ENCODE measurements around the gene PGM2.

Gene PGM2

DNA sequence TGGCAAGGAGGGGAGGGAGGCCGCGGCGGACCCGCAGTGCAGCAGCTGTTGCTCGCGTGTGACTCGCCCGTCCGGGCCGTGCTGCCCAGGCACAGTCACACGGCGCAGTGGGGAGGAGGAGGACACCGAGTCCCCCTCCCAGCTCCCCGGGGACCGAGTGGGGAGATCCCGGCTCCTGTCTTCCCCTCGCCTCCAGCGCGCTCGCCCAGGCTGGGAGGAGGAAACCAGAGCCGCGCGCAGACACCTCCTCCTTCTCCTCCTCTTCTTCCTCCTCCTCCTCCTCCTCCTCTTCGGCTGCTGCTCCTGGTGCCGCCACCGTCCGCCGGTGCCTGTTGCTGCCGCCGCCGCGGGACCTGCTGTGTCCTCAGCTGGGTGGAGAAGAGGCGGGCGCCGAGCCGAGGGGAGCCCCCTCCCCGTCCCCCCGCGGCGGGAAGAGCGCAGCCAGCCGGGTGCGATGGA lies 64.3 kb downstream of the PGM2 start, which contains the start of gene TBC1D1:
Gene TBC1D1 (plus strand): TSS at position 284 of the 459 bp plus-strand sequence. CDS start 11,012 bp downstream, outside the sequence.
- no peaks in the 10 kb centered on the region for H3K9me2 ChIP-seq (replicated peaks; ENCODE audit: insufficient read depth, low read length)
- peak within 1 kb of the TSS; percentile 81 for H3K4me2 ChIP-seq (ENCODE audit: low read depth, low read length)
- no peaks in the 10 kb centered on the region for H3K27me3 ChIP-seq (replicated peaks; ENCODE audit: insufficient read depth, low read length)
- H3K36me3 ChIP-seq (replicated peaks; ENCODE audit: insufficient read depth, low read length): no peaks in the 10 kb centered on the region
- H4K20me1 ChIP-seq (ENCODE audit: insufficient read depth, low read length): no peaks in the 10 kb centered on the region
- peaks cover 21% of the 10 kb centered on the region for H3F3A ChIP-seq (ENCODE audit: insufficient read depth, low read length)
- H2AFZ ChIP-seq (ENCODE audit: low read length): peak within 1 kb of the TSS; percentile 91
- TF ChIP-seq EZH2 (optimal IDR thresholded peaks at IDR 0.05; ENCODE audit: low read depth, low read length) (no peak), CTCF (IDR thresholded peaks at IDR 0.05; ENCODE audit: low read length) (no peak), EZH2phosphoT487 (IDR thresholded peaks at IDR 0.05; ENCODE audit: low read length) (no peak)
- peak within 1 kb of the TSS; percentile 65 for H3K4me3 ChIP-seq (ENCODE audit: low read length)
- peak within 1 kb of the TSS; percentile 80 for H3K9ac ChIP-seq (ENCODE audit: low read length)
- peaks cover 12% of the 10 kb centered on the region for H3K4me1 ChIP-seq (ENCODE audit: low read length)
- peak within 1 kb of the TSS; percentile 66 for H3K27ac ChIP-seq (ENCODE audit: low read length)
- DNase-seq: peak; percentile 48
- peaks cover 39% of the 10 kb centered on the region for H3K79me2 ChIP-seq (ENCODE audit: low read length)
- no peaks in the 10 kb centered on the region for H3K9me3 ChIP-seq (replicated peaks; ENCODE audit: insufficient read depth, low read length)

- H3K4me1 ChIP-seq (ENCODE audit: low read length): peaks cover 12% of the 10 kb centered on the region
- peak overlapping the region; percentile 80 for H3K9ac ChIP-seq (ENCODE audit: low read length)
- peak overlapping the region; percentile 66 for H3K27ac ChIP-seq (ENCODE audit: low read length)
- no peaks in the 10 kb centered on the region for H3K9me3 ChIP-seq (replicated peaks; ENCODE audit: insufficient read depth, low read length)
- H3F3A ChIP-seq (ENCODE audit: insufficient read depth, low read length): peaks cover 21% of the 10 kb centered on the region
- H4K20me1 ChIP-seq (ENCODE audit: insufficient read depth, low read length): no peaks in the 10 kb centered on the region
- H2AFZ ChIP-seq (ENCODE audit: low read length): peak overlapping the region; percentile 91
- H3K36me3 ChIP-seq (replicated peaks; ENCODE audit: insufficient read depth, low read length): no peaks in the 10 kb centered on the region
- no peak for TF ChIP-seq EZH2 (optimal IDR thresholded peaks at IDR 0.05; ENCODE audit: low read depth, low read length)
- no peak; the same call in 1 of the 2 replicates for TF ChIP-seq CTCF (IDR thresholded peaks at IDR 0.05; ENCODE audit: low read length)
- no peak for TF ChIP-seq EZH2phosphoT487 (IDR thresholded peaks at IDR 0.05; ENCODE audit: low read length)
- H3K79me2 ChIP-seq (ENCODE audit: low read length): peaks cover 45% of the 10 kb centered on the region
- H3K9me2 ChIP-seq (replicated peaks; ENCODE audit: insufficient read depth, low read length): no peaks in the 10 kb centered on the region
- H3K27me3 ChIP-seq (replicated peaks; ENCODE audit: insufficient read depth, low read length): no peaks in the 10 kb centered on the region
- H3K4me2 ChIP-seq (ENCODE audit: low read depth, low read length): peak overlapping the region; percentile 81
- H3K4me3 ChIP-seq (ENCODE audit: low read length): peak overlapping the region; percentile 65
- peak; percentile 84 for DNase-seq
These were observed 65.0 kb downstream of the PGM2 start for GRCh38 chr4:37891260-37892159.

DNA sequence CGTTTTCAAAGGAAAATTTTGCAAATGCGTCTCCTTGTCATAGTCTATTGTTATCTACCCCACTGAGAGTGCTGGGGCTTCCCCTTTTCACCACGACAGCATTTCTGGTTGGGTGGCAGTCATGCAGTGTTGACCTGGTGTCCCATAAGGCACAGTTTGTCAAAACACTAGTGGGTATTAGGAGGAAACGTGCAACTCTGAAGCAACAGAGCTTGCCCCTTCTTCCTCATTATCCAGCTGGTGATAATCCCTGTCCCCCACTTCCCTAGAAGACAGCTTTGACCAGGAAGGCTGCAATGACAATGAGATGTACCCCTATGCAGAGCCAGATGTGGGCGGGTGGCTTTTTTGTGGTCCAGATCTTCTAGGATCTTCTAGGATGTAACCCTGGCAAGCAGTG lies 66.2 kb downstream of the PGM2 start:
- H4K20me1 ChIP-seq (ENCODE audit: insufficient read depth, low read length): no peaks in the 10 kb centered on the region
- H3K4me3 ChIP-seq (ENCODE audit: low read length): peak overlapping the region; percentile 65
- no peak for TF ChIP-seq EZH2 (optimal IDR thresholded peaks at IDR 0.05; ENCODE audit: low read depth, low read length)
- H3K4me1 ChIP-seq (ENCODE audit: low read length): peaks cover 12% of the 10 kb centered on the region
- no peak overlapping the region for H2AFZ ChIP-seq (ENCODE audit: low read length)
- peak overlapping the region; percentile 65 for H3K4me2 ChIP-seq (ENCODE audit: low read depth, low read length)
- H3K9me2 ChIP-seq (replicated peaks; ENCODE audit: insufficient read depth, low read length): no peaks in the 10 kb centered on the region
- no peak overlapping the region for H3K9ac ChIP-seq (ENCODE audit: low read length)
- peaks cover 21% of the 10 kb centered on the region for H3F3A ChIP-seq (ENCODE audit: insufficient read depth, low read length)
- peaks cover 57% of the 10 kb centered on the region for H3K79me2 ChIP-seq (ENCODE audit: low read length)
- peak; percentile 15 for DNase-seq
- no peaks in the 10 kb centered on the region for H3K9me3 ChIP-seq (replicated peaks; ENCODE audit: insufficient read depth, low read length)
- no peak overlapping the region for H3K27ac ChIP-seq (ENCODE audit: low read length)
- H3K27me3 ChIP-seq (replicated peaks; ENCODE audit: insufficient read depth, low read length): no peaks in the 10 kb centered on the region
- H3K36me3 ChIP-seq (replicated peaks; ENCODE audit: insufficient read depth, low read length): no peaks in the 10 kb centered on the region

Measured in MM.1S (cell line).